ENCODE results near the gene BCL2L13.

Gene BCL2L13

DNA sequence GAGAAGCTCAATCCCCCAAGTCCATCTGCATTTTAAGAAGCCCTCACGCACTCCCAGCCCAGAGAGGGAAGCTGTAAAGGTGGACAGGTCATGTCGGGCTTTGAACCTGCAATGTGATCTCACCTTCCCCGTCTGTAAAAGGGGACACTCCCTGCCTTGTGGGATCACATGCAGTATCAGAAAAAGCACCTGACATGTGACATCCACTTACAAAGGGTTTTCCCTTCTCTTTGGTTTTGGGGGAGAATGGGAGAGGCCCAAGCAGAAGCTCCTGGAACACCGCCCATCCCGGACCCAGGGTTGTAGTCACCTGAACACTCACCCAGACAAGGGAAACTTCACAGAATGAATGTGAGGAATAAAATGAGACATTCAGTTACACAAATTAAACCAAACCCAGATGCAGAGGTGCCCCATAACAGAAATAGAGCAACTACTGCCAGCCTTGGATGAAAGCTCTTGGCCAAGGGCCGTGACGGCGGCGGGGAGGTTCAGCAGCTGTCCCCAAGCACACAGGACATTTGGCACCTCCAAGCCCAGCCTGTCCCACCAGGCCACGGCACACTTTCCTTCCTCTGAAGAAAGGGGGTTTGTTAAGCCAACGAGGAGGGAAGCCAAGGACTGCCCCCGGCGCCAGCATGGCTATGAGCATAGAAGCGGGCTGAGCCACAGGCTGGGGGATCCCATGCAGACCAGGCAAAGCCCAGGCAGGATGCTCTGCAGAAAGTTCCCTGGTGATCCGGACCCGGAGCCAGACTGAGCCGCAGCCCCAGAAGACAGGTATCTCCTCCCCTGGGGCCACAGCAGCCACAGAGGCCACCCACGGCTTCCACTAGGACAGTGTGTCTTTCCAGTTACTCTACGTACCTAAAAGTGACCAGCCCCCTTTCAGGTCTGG lies 131.9 kb downstream of the BCL2L13 start:
- H3K4me3 ChIP-seq (ENCODE audit: low read depth, low read length) = no peak overlapping the region
- H3K9ac ChIP-seq = no peak overlapping the region
- no peaks in the 10 kb centered on the region for H3K79me2 ChIP-seq
- no peak overlapping the region for H2AFZ ChIP-seq
- no peaks in the 10 kb centered on the region for H3K27me3 ChIP-seq (ENCODE audit: control insufficient read depth, insufficient read depth, low read length)
- H3K27ac ChIP-seq = no peak overlapping the region
- peaks cover 6% of the 10 kb centered on the region for H3K4me1 ChIP-seq
- no peaks in the 10 kb centered on the region for H3K36me3 ChIP-seq (ENCODE audit: control insufficient read depth, insufficient read depth, low read length)
- no peak overlapping the region for H3K4me2 ChIP-seq (ENCODE audit: low read length)
- TF ChIP-seq, protein P1, sequence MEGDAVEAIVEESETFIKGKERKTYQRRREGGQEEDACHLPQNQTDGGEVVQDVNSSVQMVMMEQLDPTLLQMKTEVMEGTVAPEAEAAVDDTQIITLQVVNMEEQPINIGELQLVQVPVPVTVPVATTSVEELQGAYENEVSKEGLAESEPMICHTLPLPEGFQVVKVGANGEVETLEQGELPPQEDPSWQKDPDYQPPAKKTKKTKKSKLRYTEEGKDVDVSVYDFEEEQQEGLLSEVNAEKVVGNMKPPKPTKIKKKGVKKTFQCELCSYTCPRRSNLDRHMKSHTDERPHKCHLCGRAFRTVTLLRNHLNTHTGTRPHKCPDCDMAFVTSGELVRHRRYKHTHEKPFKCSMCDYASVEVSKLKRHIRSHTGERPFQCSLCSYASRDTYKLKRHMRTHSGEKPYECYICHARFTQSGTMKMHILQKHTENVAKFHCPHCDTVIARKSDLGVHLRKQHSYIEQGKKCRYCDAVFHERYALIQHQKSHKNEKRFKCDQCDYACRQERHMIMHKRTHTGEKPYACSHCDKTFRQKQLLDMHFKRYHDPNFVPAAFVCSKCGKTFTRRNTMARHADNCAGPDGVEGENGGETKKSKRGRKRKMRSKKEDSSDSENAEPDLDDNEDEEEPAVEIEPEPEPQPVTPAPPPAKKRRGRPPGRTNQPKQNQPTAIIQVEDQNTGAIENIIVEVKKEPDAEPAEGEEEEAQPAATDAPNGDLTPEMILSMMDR (IDR thresholded peaks at IDR 0.05) = no peak
- no peaks in the 10 kb centered on the region for H3K9me3 ChIP-seq (ENCODE audit: control insufficient read depth, low read length)

DNA sequence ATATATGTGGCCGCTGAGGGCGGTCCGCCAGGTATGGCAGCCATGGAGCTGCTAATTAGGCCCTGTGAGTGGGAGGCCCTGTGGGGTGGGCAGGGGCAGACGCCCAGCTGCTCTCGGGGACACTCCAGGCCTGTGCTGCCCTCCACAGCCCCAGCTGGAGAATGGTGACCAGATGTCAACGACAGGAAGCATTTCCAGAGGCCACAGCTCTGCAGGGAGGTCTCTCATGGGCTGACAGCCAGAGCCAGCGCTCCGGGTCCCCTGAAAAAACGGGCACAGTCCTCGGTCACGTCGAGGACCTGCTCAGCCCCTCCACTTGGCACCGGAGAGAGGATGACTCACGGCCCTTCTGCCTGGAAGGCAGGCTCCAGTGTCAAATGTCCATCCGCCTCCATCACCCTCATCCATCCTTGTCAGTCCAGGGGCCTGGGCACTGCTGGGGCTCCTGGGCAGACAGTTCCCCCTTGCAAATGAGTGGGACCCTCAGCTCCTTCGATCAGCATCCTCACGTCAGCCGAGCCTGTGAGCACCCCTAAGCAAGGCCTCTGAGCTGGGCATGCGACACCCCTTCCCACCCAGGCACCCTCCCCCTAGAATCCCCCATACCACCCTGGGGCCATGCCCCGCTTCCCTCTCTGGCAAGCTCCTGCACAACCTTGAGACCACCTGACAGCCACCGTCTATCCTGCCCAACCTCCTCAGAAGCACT lies 133.8 kb downstream of the BCL2L13 start:
- TF ChIP-seq, protein P1 (IDR thresholded peaks at IDR 0.05) = no peak
- no peak overlapping the region for H3K4me3 ChIP-seq (ENCODE audit: low read depth, low read length)
- H3K9me3 ChIP-seq (ENCODE audit: control insufficient read depth, low read length) = no peaks in the 10 kb centered on the region
- no peak overlapping the region for H3K27ac ChIP-seq
- H3K36me3 ChIP-seq (ENCODE audit: control insufficient read depth, insufficient read depth, low read length) = no peaks in the 10 kb centered on the region
- no peaks in the 10 kb centered on the region for H3K27me3 ChIP-seq (ENCODE audit: control insufficient read depth, insufficient read depth, low read length)
- H3K9ac ChIP-seq = no peak overlapping the region
- H3K79me2 ChIP-seq = no peaks in the 10 kb centered on the region
- no peak overlapping the region for H3K4me2 ChIP-seq (ENCODE audit: low read length)
- peaks cover 6% of the 10 kb centered on the region for H3K4me1 ChIP-seq
- no peak overlapping the region for H2AFZ ChIP-seq

DNA sequence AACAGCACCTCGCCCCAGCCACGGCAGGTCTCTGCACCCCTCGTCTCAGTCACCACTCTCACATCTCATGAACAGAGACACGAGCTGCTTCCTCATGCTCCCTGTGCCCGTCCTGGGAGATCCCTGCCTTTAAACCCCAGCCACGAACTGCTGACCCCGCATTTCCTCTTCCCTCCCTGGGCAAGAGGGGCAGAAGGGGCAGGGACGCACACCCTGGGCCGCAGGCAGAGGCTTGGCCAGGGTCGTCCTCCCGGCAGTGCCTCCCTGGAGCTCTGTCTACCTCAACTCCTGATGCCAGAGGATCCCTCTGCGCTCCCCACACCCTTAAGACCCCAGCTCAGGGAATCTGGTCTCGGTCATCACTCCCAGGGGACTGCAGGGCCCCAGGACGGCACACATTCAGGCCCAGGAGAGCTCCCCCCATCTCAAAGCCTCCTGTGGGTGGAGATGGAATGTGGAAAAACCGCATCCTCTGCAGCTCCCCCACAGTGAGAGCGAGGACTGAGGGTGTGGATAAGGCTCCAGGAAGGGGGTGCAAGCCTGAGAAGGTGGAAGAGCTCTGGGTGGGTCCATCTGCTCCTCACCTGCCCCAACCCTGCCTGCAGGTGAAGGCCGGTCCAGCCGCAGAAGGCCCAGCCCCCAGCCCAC lies 134.5 kb downstream of the BCL2L13 start:
- TF ChIP-seq, protein P1 (IDR thresholded peaks at IDR 0.05) = no peak
- no peak overlapping the region for H3K27ac ChIP-seq
- H3K4me1 ChIP-seq = peaks cover 6% of the 10 kb centered on the region

DNA sequence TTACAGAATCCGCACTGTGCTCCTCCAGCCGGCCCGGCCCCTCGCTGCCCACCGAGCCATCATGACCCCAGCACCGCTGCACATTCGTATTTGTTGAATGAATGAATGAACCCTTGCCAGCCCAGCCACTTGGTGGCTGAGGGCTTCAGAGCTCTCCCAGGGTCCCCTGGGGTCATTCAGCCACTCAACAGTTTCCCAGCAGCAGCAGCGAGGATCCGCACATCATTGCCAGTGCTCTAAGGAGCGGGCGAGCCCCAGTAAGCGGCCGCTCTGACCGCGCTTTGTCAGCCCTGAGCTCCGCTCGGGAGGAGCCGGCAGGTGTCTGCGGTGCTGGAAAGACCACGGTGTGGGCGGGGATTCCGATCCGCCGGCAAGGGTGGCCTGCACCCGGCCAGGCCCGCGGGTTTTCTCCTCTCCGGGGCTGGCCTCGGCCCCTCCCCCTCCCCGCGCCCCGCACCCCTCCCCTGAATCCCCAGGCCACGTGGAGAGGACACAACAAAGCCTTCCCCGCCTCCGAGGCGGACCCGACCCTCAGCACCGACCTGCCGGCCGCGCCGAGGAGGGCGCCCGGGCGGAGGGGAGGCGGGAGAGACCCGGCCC lies 135.1 kb downstream of the BCL2L13 start:
- TF ChIP-seq, protein P1 (IDR thresholded peaks at IDR 0.05) = no peak
- H3K4me2 ChIP-seq (ENCODE audit: low read length) = peak overlapping the region; percentile 70
- no peak overlapping the region for H3K27ac ChIP-seq
- peak overlapping the region; percentile 24 for H3K4me3 ChIP-seq (ENCODE audit: low read depth, low read length)
- no peaks in the 10 kb centered on the region for H3K79me2 ChIP-seq
- no peak overlapping the region for H3K9ac ChIP-seq
- no peaks in the 10 kb centered on the region for H3K9me3 ChIP-seq (ENCODE audit: control insufficient read depth, low read length)
- peak overlapping the region; percentile 60 for H2AFZ ChIP-seq
- H3K36me3 ChIP-seq (ENCODE audit: control insufficient read depth, insufficient read depth, low read length) = no peaks in the 10 kb centered on the region
- H3K27me3 ChIP-seq (ENCODE audit: control insufficient read depth, insufficient read depth, low read length) = no peaks in the 10 kb centered on the region
- peaks cover 6% of the 10 kb centered on the region for H3K4me1 ChIP-seq

More for the DNA sequence above, 134.5 kb downstream of the BCL2L13 start:
- no peak overlapping the region for H2AFZ ChIP-seq
- H3K79me2 ChIP-seq = no peaks in the 10 kb centered on the region
- no peaks in the 10 kb centered on the region for H3K27me3 ChIP-seq (ENCODE audit: control insufficient read depth, insufficient read depth, low read length)
- no peaks in the 10 kb centered on the region for H3K36me3 ChIP-seq (ENCODE audit: control insufficient read depth, insufficient read depth, low read length)
- no peaks in the 10 kb centered on the region for H3K9me3 ChIP-seq (ENCODE audit: control insufficient read depth, low read length)
- peak overlapping the region; percentile 70 for H3K4me2 ChIP-seq (ENCODE audit: low read length)
- H3K9ac ChIP-seq = no peak overlapping the region
- H3K4me3 ChIP-seq (ENCODE audit: low read depth, low read length) = peak overlapping the region; percentile 24
